ENCODE measurements around the gene HK1.

HK1 gene

GRCh38 chr10:69451209-69451783 is 173.0 kb downstream of the HK1 start, which contains the start of gene TSPAN15:
Gene TSPAN15 (plus strand): TSS chr10:69451465. CDS start chr10:69451595, 130 bp downstream.
- no peak within 1 kb of the TSS for H3K4me2 ChIP-seq (ENCODE audit: low read length)
- no peaks in the 10 kb centered on the region for H4K20me1 ChIP-seq (ENCODE audit: insufficient read depth, low read length)
- H3K27ac ChIP-seq (ENCODE audit: low read depth, low read length, poor library complexity, severe bottlenecking) = no peak within 1 kb of the TSS
- no peak within 1 kb of the TSS for H2AFZ ChIP-seq (ENCODE audit: low read length)
- H3K9me3 ChIP-seq (ENCODE audit: low read length) = no peaks in the 10 kb centered on the region
- no peaks in the 10 kb centered on the region for H3K79me2 ChIP-seq (ENCODE audit: insufficient read depth, low read length)
- H3F3A ChIP-seq (ENCODE audit: insufficient read depth, low read length) = no peaks in the 10 kb centered on the region
- H3K9me2 ChIP-seq (ENCODE audit: low read depth, low read length) = no peaks in the 10 kb centered on the region
- no peaks in the 10 kb centered on the region for H3K4me1 ChIP-seq (ENCODE audit: insufficient read depth, low read length, severe bottlenecking)
- H3K9ac ChIP-seq (ENCODE audit: low read length) = no peak within 1 kb of the TSS
- H3K4me3 ChIP-seq (ENCODE audit: low read depth, low read length, poor library complexity, severe bottlenecking) = no peak within 1 kb of the TSS
- no peaks in the 10 kb centered on the region for H3K27me3 ChIP-seq (ENCODE audit: insufficient read depth, low read length)
- H3K36me3 ChIP-seq (ENCODE audit: insufficient read depth, low read length) = no peaks in the 10 kb centered on the region
- TF ChIP-seq EZH2 (IDR thresholded peaks at IDR 0.05; ENCODE audit: borderline replicate concordance, low read length) (no peak), CTCF (IDR thresholded peaks at IDR 0.05; ENCODE audit: low read length) (no peak)
